AG04450 (cell line): ENCODE measurements around the gene TENT5A. TPM values are rescaled to one million over a fixed set of nuclear protein-coding genes. Genes with fewer than 3 reads are reported as not detected.

ENCODE experiments used
- CTCF ChIA-PET: fragments of 300-600, 350-600 bp; formaldehyde crosslinking; extraction: SDS; loops from one replicate; lab custom pipeline; 2022; ENCODE audit warnings: antibody characterized with exemption, inconsistent platforms; lab: Charles Lee
- POLR2A ChIA-PET: fragments of 350-600 bp; formaldehyde crosslinking; extraction: SDS; loops from one replicate; lab custom pipeline; 2021; ENCODE audit warnings: antibody characterized with exemption, inconsistent platforms; lab: Yijun Ruan, JAX
- DNase-seq: peaks from one replicate; pipeline ENCODE4 v3.0.0-alpha.2; 2011; ENCODE audit warnings: low read depth, low spot score
- H3K27ac ChIP-seq: one replicate; pipeline ENCODE4 v1.5.1; 2012; ENCODE audit warnings: low read depth, low read length, control low read depth
- H3K27me3 ChIP-seq: one replicate; pipeline ENCODE4 v1.6.0; 2012; ENCODE audit warnings: low read length; ENCODE audit not compliant: control insufficient read depth, insufficient read depth
- H3K4me3 ChIP-seq: 2 replicates; pipeline ENCODE4 v1.5.1; 2011; ENCODE audit warnings: mild to moderate bottlenecking, low read depth, low read length, control low read depth
- H3K9me3 ChIP-seq: 2 replicates; pipeline ENCODE4 v1.5.1; 2012; ENCODE audit warnings: low read length; ENCODE audit not compliant: control insufficient read depth, insufficient read depth
- CTCF ChIP-seq: IDR thresholded peaks from 2 replicates; pipeline ENCODE4 v1.5.1; 2011; ENCODE audit warnings: low read depth, low read length, control low read depth, inconsistent platforms
- polyA plus RNA-seq: library from polyadenylated mRNA; depleted of rRNA; stranded (reverse); fragments of >200 nt; gene quantifications from 2 replicates; pipeline ENCODE4 v1.2.3, GENCODE V29; 2011
- small RNA-seq: library from RNA; depleted of rRNA; stranded (forward); fragments of <200 nt; gene quantifications from one replicate; pipeline ENCODE3, GENCODE V24; 2012; ENCODE audit warnings: low read depth; ENCODE audit not compliant: insufficient read length

Gene TENT5A
- polyA plus RNA-seq, 1 experiment: 14.0 TPM

GRCh38 chr6:81697559-81697958, 54.9 kb downstream of the TENT5A start:
- ChIA-PET CTCF (no interaction called here), POLR2A (no interaction called here)
- DNase-seq: no peak
- no peaks in the 10 kb centered on the region for H3K27me3 ChIP-seq
- H3K27ac ChIP-seq: no peak overlapping the region
- H3K9me3 ChIP-seq: no peaks in the 10 kb centered on the region
- no peak overlapping the region for H3K4me3 ChIP-seq
- no peak for TF ChIP-seq CTCF

- CTCF ChIA-PET: no interaction called here
- H3K27ac ChIP-seq: no peak overlapping the region
- POLR2A ChIA-PET: no interaction called here
- no peak overlapping the region for H3K4me3 ChIP-seq
- no peak for TF ChIP-seq CTCF
- H3K9me3 ChIP-seq: no peaks in the 10 kb centered on the region
- no peaks in the 10 kb centered on the region for H3K27me3 ChIP-seq
- no peak for DNase-seq
Measured at GRCh38 chr6:81696524-81696923, 56.0 kb downstream of the TENT5A start.

Small RNAs within 50 kb of the gene (small RNA-seq; reads per million reads assigned to genes)
- gene AL078599.1: not detected
- gene RF00156: not detected
